GM15510 (cell line): ENCODE measurements around the gene RITA1.
A peak's percentile ranks its signal among the peaks of the same experiment; 100 is the strongest.

ENCODE experiments used
- POLR2A ChIP-seq: IDR thresholded peaks from 3 replicates; pipeline ENCODE4 v1.6.1; 2011; ENCODE audit warnings: borderline replicate concordance; ENCODE audit not compliant: insufficient read length; ENCODE audit errors: extremely low read depth

Gene RITA1

GRCh38 chr12:113203852-113204760 is 18.6 kb downstream of the RITA1 start:
- no peak for TF ChIP-seq POLR2A

- TF ChIP-seq POLR2A, result no peak
Measured at GRCh38 chr12:113204804-113205203, 19.3 kb downstream of the RITA1 start.

- no peak for TF ChIP-seq POLR2A
Measured at GRCh38 chr12:113207613-113208040, 22.1 kb downstream of the RITA1 start.

GRCh38 chr12:113208041-113208934 is 22.8 kb downstream of the RITA1 start:
- peak; percentile 43 for TF ChIP-seq POLR2A

- no peak for TF ChIP-seq POLR2A
Measured at GRCh38 chr12:113211160-113211559, 25.6 kb downstream of the RITA1 start.

GRCh38 chr12:113214895-113215400 is 29.4 kb downstream of the RITA1 start:
- no peak for TF ChIP-seq POLR2A

- TF ChIP-seq POLR2A, result no peak
Measured at GRCh38 chr12:113216027-113216426, 30.5 kb downstream of the RITA1 start.

- TF ChIP-seq POLR2A, result no peak
Measured at GRCh38 chr12:113220593-113221180, 35.2 kb downstream of the RITA1 start.

GRCh38 chr12:113221181-113221996 is 35.9 kb downstream of the RITA1 start, which contains the start of gene TPCN1:
Gene TPCN1 (plus strand): TSS chr12:113221464. CDS start chr12:113226853, 5,389 bp downstream.
- peak; percentile 99 for TF ChIP-seq POLR2A

GRCh38 chr12:113221997-113222729 is 36.6 kb downstream of the RITA1 start:
- no peak for TF ChIP-seq POLR2A

- peak; percentile 24 for TF ChIP-seq POLR2A
Measured at GRCh38 chr12:113222730-113223531, 37.4 kb downstream of the RITA1 start.

- no peak for TF ChIP-seq POLR2A
Measured at GRCh38 chr12:113224955-113225354, 39.4 kb downstream of the RITA1 start.
